Subcutaneous abdominal adipose tissue (tissue), 5 donors: Measurements from ENCODE around the gene TRIM14.

Experiments
- H3K27ac ChIP-seq: one replicate; pipeline ENCODE4 v1.7.0; 2013; ENCODE audit warnings: low read depth, mild to moderate bottlenecking, inconsistent platforms, low read length, moderate library complexity
- H3K27me3 ChIP-seq, 5 donors: one replicate each; pipeline ENCODE4 v1.7.0; 2013; ENCODE audit warnings: low read length in 5 of 5, inconsistent platforms in 1 of 5; ENCODE audit not compliant: control insufficient read depth in 5 of 5, insufficient read depth in 4 of 5
- H3K36me3 ChIP-seq, 5 donors: one replicate each; pipeline ENCODE4 v1.7.0; 2013; ENCODE audit warnings: low read length in 5 of 5; ENCODE audit not compliant: control insufficient read depth in 5 of 5, insufficient read depth in 5 of 5
- H3K4me1 ChIP-seq, 5 donors: one replicate each; pipeline ENCODE4 v1.7.0; 2013; ENCODE audit warnings: low read length in 5 of 5, mild to moderate bottlenecking in 3 of 5, moderate library complexity in 1 of 5; ENCODE audit not compliant: control insufficient read depth in 5 of 5, insufficient read depth in 5 of 5
- H3K4me3 ChIP-seq, 5 donors: one replicate each; pipeline ENCODE4 v1.7.0; 2013; ENCODE audit warnings: low read length in 5 of 5, low read depth in 1 of 5
- H3K9ac ChIP-seq, 5 donors: one replicate each; pipeline ENCODE4 v1.7.0; 2013; ENCODE audit warnings: low read length in 5 of 5, mild to moderate bottlenecking in 4 of 5, moderate library complexity in 3 of 5
- H3K9me3 ChIP-seq, 5 donors: one replicate each; pipeline ENCODE4 v1.7.0; 2013; ENCODE audit warnings: low read length in 5 of 5; ENCODE audit not compliant: control insufficient read depth in 5 of 5
- donor health status: healthy.
- donor health status: healthy.
- donor health status: healthy.
- donor health status: healthy.
- donor health status: healthy.

The TRIM14 gene

DNA sequence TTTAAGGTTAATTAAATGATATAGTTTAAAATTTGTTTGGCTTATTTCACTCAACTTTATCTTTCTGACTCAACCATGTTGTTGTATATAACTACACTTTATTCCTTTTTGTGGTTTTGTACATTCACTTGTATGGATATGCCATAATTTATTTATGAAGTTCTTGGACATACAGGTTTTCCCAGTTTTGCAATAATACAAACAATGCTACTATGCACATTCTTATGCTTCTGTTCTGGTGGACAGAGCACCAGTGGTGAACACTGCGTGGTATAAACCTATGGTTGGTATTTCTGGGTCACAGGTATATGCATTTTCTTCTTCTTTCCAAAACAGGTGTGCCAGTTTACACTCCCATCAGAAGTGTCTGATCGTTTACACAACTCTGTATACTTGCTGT, 35.7 kb upstream of the TRIM14 start:
- Histone ChIP-seq H3K27ac (no peak overlapping the region), H3K27me3 (peaks cover 0 to 3% (median 0%) of the 10 kb centered on the region in 5 donors), H3K36me3 (no peaks in the 10 kb centered on the region), H3K4me1 (peaks cover 0 to 5% (median 0%) of the 10 kb centered on the region in 5 donors), H3K9ac (no peak overlapping the region), H3K9me3 (no peaks in the 10 kb centered on the region), H3K4me3 (no peak overlapping the region)

DNA sequence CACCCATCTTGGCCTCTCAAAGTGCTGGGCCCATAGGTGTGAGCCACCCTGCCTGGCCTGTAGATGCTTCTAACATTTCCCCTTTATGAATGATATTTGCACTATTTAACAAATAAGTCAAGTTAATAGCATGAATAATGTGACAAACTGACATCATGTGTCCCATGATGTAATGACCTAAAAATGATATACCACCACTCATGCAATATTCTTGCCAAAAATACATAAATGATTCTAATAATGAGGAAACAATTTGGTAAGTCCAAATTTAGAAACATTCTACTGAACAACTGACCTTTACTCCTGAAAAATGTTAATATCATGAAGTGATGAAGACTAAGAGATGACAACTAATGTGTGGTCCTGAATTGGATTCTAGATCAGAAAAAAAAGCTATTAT, 33.5 kb upstream of the TRIM14 start:
- H3K4me3 ChIP-seq = no peak overlapping the region
- no peaks in the 10 kb centered on the region for H3K36me3 ChIP-seq
- H3K27me3 ChIP-seq = peaks cover 0 to under 1% (median 0%) of the 10 kb centered on the region in 5 donors
- peaks cover 0 to 5% (median 0%) of the 10 kb centered on the region in 5 donors for H3K4me1 ChIP-seq
- no peak overlapping the region for H3K27ac ChIP-seq
- H3K9ac ChIP-seq = no peak overlapping the region
- no peaks in the 10 kb centered on the region for H3K9me3 ChIP-seq

DNA sequence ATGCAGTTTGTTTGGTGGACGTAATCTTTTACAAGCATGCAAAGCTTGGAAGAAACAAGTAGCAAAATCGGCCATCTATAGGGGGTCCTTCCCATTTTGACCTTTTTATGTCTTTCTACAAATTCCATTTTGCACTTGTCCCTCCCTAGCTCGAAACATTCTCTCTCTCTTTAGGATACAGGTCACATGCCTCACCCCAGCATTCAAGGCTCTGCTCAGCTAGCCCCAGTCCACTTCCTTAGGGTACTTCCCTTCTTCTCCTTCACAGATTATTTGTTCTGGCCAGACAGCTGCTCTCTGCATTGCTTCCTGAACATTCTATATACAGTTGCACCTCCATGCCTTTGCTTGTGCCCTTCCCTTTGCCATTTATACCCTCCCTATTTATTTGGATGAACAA, 31.7 kb upstream of the TRIM14 start:
- Histone ChIP-seq H3K9me3 (no peaks in the 10 kb centered on the region), H3K27me3 (no peaks in the 10 kb centered on the region), H3K4me1 (peaks cover 0 to 5% (median 0%) of the 10 kb centered on the region in 5 donors), H3K9ac (no peak overlapping the region), H3K27ac (no peak overlapping the region), H3K4me3 (no peak overlapping the region), H3K36me3 (no peaks in the 10 kb centered on the region)

DNA sequence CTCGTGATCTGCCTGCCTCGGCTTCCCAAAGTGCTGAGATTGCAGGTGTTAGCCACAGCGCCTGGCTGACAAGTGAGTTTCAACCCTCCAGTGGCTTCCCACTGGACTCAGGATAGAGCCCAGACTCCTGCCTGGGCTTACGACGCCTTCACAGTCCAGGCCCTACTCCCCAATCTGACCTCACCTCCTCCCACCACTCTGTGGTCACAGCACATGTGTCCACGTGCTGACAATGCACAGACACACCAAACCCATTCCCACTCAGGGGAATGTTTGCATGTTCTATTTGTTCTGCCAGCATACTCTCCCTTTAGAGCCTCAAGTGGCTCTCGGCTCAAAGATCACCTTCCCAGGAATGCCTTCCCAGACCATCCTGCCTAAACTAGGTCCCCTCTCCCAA, 31.1 kb upstream of the TRIM14 start:
- H3K9me3 ChIP-seq = no peaks in the 10 kb centered on the region
- no peak overlapping the region for H3K27ac ChIP-seq
- no peaks in the 10 kb centered on the region for H3K36me3 ChIP-seq

DNA sequence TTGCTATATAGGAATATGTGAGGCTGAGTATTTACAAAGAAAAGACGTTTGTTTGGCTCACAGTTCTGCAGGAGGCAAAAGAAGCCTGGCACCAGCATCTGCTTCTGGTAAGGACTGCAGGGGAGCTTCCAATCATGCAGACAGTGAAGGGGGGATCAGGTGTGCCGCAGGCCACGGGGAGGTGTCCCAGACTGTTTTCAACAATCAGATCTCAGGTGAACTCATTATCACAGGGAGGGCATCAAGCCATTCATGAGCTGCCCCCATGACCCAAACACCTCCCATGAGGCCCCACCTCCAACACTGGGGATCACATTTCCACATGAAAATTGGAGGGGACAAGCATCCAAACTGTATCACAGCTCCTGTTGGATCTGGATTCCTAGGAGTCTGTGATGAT, 30.4 kb upstream of the TRIM14 start:
- Histone ChIP-seq H3K27ac (no peak overlapping the region), H3K4me3 (no peak overlapping the region), H3K4me1 (peaks cover 0 to 5% (median 0%) of the 10 kb centered on the region in 5 donors), H3K9me3 (no peaks in the 10 kb centered on the region), H3K36me3 (no peaks in the 10 kb centered on the region), H3K9ac (no peak overlapping the region), H3K27me3 (no peaks in the 10 kb centered on the region)

More for the DNA sequence above, 31.1 kb upstream of the TRIM14 start:
- H3K27me3 ChIP-seq = no peaks in the 10 kb centered on the region
- peaks cover 0 to 5% (median 0%) of the 10 kb centered on the region in 5 donors for H3K4me1 ChIP-seq
- H3K4me3 ChIP-seq = no peak overlapping the region
- H3K9ac ChIP-seq = no peak overlapping the region

DNA sequence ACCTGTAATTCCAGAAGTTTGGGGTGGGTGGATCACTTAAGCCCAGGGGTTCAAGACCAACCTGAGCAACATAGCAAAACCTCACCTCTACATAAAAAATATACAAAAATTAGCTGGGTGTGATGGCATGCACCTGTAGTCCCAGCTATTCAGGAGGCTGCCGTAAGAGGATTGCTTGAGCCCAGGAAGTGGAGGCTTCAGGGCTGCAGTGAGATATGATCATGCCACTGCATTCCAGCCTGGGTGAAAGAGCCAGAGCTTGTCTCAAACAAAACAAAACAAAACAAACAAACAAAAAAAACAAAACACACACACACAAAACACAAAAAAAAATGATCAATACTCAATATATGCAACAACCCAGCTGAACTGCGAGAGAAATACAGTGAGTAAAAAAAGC, 29.5 kb upstream of the TRIM14 start:
- H3K9me3 ChIP-seq = no peaks in the 10 kb centered on the region
- no peaks in the 10 kb centered on the region for H3K27me3 ChIP-seq
- no peak overlapping the region for H3K27ac ChIP-seq
- H3K4me3 ChIP-seq = no peak overlapping the region
- peaks cover 0 to 5% (median 0%) of the 10 kb centered on the region in 5 donors for H3K4me1 ChIP-seq
- no peak overlapping the region for H3K9ac ChIP-seq
- H3K36me3 ChIP-seq = no peaks in the 10 kb centered on the region

DNA sequence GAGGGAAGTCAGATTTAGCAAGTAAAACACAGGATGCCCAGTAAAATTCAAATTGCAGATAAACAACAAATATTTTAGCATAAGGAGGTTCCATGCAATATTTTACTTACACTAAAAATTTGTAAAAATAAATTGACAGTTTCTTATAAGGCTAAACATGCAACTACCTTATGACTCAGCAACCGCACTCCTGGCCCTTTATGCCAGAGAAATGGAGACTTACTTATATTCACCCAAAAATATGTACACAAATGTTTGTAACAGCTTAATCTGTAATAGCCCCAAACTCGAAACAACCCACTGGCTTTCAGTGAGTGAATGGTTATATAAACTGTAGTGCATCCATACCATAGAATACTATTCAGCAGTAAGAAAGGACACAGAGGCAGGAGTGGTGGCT, 28.6 kb upstream of the TRIM14 start:
- peaks cover 0 to 5% (median 0%) of the 10 kb centered on the region in 5 donors for H3K4me1 ChIP-seq
- H3K9ac ChIP-seq = no peak overlapping the region
- H3K27ac ChIP-seq = no peak overlapping the region

DNA sequence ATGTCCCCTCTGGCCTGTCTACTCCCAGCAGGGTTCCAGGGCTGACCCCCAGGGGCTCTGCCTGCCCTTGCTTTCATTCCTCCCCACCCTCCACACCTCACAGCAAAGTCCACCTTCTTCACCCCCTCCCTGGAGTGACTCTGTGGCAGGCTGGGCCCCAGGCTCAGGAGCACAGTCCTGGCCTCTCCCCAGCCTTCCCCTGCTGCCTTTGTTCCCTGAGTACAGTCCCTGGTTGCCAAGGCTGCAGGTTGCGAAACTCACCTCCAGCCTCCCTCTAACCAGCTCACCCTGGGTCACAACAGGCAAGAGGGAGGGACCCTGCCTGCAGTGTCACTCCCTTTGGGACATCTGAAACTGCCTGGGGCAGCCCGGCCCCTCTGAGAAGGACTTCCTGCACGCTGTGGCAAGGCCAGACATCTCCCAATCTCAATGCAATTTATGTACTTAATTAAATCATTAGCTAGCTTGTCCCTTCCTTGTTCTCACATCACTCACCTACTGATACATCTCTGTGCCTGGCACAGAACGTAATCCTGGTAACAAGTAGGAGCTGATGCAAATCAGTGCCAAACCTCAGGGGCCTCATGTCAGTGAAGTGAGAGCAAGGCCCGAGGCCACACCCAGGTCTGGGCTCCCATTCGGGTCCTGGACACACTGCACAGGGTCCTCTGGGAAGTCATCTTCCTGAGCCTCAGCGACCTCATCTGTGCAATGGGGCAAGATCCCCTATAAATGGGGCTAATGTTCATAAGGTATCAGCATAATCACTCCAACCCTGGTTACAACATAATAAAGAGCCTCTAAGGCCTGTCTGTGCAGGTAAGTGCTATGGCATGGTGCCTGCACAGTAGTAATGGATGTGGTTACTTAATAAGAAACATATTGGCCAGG, 27.3 kb upstream of the TRIM14 start:
- H3K4me3 ChIP-seq = no peak overlapping the region
- H3K9ac ChIP-seq = no peak overlapping the region
- H3K36me3 ChIP-seq = no peaks in the 10 kb centered on the region
- no peaks in the 10 kb centered on the region for H3K27me3 ChIP-seq
- no peaks in the 10 kb centered on the region for H3K9me3 ChIP-seq
- H3K27ac ChIP-seq = no peak overlapping the region
- peaks cover 0 to 8% (median 5%) of the 10 kb centered on the region in 5 donors for H3K4me1 ChIP-seq

More for the DNA sequence above, 28.6 kb upstream of the TRIM14 start:
- H3K4me3 ChIP-seq = no peak overlapping the region
- H3K36me3 ChIP-seq = no peaks in the 10 kb centered on the region
- H3K27me3 ChIP-seq = no peaks in the 10 kb centered on the region
- H3K9me3 ChIP-seq = no peaks in the 10 kb centered on the region

DNA sequence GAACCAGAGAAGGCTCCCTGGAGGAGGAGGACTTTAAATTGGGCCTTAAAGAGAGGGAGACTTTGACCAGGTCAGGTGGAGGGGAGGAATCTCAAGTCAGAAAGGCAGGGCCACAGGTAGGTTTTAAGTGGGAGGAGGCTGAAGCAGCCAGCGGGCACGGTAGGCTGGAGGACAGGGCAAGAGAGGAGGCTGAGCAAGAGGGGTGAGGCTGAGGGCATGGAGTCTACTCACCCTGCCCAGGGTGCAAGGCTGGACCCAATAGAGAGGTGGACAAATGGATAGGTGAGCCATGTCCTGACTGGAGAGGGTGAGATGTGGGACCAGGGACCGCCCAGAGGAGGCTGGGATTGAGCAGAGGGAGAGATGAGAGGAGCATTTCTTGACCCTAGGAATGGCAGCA, 25.6 kb upstream of the TRIM14 start:
- Histone ChIP-seq H3K36me3 (no peaks in the 10 kb centered on the region), H3K4me1 (peaks cover 0 to 6% (median 3%) of the 10 kb centered on the region in 5 donors), H3K27me3 (no peaks in the 10 kb centered on the region), H3K27ac (no peak overlapping the region), H3K9ac (no peak overlapping the region), H3K9me3 (no peaks in the 10 kb centered on the region), H3K4me3 (no peak overlapping the region)

DNA sequence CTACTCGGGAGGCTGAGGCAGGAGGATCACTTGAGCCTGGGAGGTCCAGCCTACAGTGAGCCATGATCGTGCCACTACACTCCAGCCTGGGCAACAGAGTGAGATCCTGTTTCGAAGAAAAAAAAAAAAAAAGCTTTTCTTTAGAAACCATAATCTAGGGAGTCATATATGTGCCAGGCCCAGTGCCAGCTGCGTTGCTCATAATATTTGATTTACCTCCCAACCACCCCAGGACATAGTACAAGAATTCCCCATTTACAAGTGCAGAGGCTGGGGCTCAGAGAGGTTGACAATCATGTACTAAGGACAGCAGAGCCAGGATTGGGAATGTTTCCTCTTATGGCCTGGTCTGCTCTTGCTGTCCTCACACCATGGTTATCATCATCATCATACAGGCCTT, 25.1 kb upstream of the TRIM14 start:
- H3K27me3 ChIP-seq = no peaks in the 10 kb centered on the region
- no peak overlapping the region for H3K4me3 ChIP-seq
- no peaks in the 10 kb centered on the region for H3K36me3 ChIP-seq
- peaks cover 0 to 6% (median 3%) of the 10 kb centered on the region in 5 donors for H3K4me1 ChIP-seq
- H3K9ac ChIP-seq = no peak overlapping the region
- H3K9me3 ChIP-seq = no peaks in the 10 kb centered on the region
- no peak overlapping the region for H3K27ac ChIP-seq
